NB4 (cell line): ENCODE data around the gene NCOA1.

Experiments
- MYC ChIP-seq: IDR thresholded peaks from 2 replicates; pipeline ENCODE4 v1.6.1; 2011; ENCODE audit warnings: low read depth, low read length
- POLR2A ChIP-seq: IDR thresholded peaks from 2 replicates; pipeline ENCODE4 v1.6.1; 2011; ENCODE audit warnings: mild to moderate bottlenecking; ENCODE audit not compliant: insufficient read length; ENCODE audit errors: extremely low read depth
- TF ChIP-seq, protein P1 (sequence below): IDR thresholded peaks from one replicate; pipeline ENCODE4 v1.5.1; 2012; ENCODE audit warnings: low read depth, low read length

DNA sequence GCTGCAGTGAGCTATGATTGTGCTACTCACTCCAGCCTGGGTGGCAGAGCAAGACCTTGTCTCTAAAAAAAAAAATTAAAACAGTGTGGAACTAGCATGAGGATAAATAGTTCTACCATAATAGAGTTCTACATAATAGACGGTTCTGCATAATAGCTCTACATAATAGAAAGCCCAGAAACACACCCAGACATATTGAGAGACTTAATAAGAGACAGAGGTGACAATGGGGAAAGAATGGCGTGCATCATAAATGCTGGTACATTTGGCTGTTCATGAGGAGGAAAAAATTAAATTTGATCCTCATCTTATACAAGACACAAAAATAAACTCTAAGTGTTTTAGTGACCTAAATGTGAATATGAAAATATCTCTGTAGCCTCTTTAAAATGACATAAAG is 243.7 kb downstream of the NCOA1 start:
- TF ChIP-seq, protein P1, sequence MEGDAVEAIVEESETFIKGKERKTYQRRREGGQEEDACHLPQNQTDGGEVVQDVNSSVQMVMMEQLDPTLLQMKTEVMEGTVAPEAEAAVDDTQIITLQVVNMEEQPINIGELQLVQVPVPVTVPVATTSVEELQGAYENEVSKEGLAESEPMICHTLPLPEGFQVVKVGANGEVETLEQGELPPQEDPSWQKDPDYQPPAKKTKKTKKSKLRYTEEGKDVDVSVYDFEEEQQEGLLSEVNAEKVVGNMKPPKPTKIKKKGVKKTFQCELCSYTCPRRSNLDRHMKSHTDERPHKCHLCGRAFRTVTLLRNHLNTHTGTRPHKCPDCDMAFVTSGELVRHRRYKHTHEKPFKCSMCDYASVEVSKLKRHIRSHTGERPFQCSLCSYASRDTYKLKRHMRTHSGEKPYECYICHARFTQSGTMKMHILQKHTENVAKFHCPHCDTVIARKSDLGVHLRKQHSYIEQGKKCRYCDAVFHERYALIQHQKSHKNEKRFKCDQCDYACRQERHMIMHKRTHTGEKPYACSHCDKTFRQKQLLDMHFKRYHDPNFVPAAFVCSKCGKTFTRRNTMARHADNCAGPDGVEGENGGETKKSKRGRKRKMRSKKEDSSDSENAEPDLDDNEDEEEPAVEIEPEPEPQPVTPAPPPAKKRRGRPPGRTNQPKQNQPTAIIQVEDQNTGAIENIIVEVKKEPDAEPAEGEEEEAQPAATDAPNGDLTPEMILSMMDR = no peak
- TF ChIP-seq POLR2A (no peak), MYC (no peak)
